Vagina (tissue), 2 donors: ENCODE measurements around the gene TTBK1.

ENCODE experiments used
- POLR2A ChIP-seq, 2 donors: fragments of 450-650 bp; IDR thresholded peaks; one replicate each; pipeline ENCODE4 v1.6.1; 2017; ENCODE audit warnings: antibody characterized with exemption in 2 of 2, mild to moderate bottlenecking in 2 of 2, moderate library complexity in 2 of 2
- POLR2AphosphoS5 ChIP-seq, 2 donors: sonication (generic); formaldehyde crosslinking; IDR thresholded peaks; one replicate each; pipeline ENCODE4 v1.9.0; 2017; ENCODE audit warnings: antibody characterized with exemption in 2 of 2, mild to moderate bottlenecking in 2 of 2, low read depth in 1 of 2; ENCODE audit not compliant: insufficient read depth in 1 of 2
- TF ChIP-seq, protein P1 (sequence below), 3 experiments: fragments of 450-650 bp in 2 of 3; fragments of 200-600 bp in 1 of 3; sonication (generic) in 1 of 3; IDR thresholded peaks; one replicate each; pipeline ENCODE4 v1.5.1; 2017 to 2019; ENCODE audit warnings: antibody characterized with exemption in 3 of 3, mild to moderate bottlenecking in 2 of 3, moderate library complexity in 2 of 3

DNA sequence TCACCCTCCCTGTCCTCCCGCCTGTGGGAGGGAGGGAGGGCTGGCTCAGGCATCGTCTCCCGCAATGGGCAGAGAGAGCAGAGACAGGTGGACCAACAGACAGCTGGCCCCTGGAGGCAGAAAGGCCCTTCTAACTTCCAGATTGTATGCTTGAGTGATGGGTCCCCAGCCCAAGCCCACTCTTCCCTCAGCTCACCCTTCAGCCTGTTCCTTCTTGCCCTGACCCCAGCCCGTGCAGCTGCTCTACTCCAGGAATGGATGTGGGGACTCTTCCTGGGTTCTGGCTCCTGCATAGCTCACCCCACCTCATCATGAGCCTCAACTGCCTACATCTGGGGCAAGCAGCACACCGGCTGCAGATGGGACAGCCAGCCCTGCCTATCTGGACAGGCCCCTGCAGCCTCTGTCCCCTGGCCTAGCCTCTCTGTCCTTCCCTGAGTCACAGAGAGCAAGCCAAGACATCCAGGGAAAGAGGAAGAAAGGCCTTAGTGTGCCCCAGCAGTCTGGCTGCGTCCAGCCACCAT lies 43.2 kb downstream of the TTBK1 start:
- TF ChIP-seq POLR2A (IDR thresholded peaks at IDR 0.05): no peak
- TF ChIP-seq, protein P1, sequence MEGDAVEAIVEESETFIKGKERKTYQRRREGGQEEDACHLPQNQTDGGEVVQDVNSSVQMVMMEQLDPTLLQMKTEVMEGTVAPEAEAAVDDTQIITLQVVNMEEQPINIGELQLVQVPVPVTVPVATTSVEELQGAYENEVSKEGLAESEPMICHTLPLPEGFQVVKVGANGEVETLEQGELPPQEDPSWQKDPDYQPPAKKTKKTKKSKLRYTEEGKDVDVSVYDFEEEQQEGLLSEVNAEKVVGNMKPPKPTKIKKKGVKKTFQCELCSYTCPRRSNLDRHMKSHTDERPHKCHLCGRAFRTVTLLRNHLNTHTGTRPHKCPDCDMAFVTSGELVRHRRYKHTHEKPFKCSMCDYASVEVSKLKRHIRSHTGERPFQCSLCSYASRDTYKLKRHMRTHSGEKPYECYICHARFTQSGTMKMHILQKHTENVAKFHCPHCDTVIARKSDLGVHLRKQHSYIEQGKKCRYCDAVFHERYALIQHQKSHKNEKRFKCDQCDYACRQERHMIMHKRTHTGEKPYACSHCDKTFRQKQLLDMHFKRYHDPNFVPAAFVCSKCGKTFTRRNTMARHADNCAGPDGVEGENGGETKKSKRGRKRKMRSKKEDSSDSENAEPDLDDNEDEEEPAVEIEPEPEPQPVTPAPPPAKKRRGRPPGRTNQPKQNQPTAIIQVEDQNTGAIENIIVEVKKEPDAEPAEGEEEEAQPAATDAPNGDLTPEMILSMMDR (IDR thresholded peaks at IDR 0.05): no peak
- TF ChIP-seq POLR2AphosphoS5 (IDR thresholded peaks at IDR 0.05; ENCODE audit: insufficient read depth in 1 of 2, low read depth in 1 of 2): no peak
